ENCODE results near the gene LRP5.

LRP5 gene

GRCh38 chr11:68345776-68346461, 33.5 kb downstream of the LRP5 start:
- DNase-seq, result no peak

- DNase-seq, result no peak
Measured at GRCh38 chr11:68346462-68346790, 34.0 kb downstream of the LRP5 start.

DNA sequence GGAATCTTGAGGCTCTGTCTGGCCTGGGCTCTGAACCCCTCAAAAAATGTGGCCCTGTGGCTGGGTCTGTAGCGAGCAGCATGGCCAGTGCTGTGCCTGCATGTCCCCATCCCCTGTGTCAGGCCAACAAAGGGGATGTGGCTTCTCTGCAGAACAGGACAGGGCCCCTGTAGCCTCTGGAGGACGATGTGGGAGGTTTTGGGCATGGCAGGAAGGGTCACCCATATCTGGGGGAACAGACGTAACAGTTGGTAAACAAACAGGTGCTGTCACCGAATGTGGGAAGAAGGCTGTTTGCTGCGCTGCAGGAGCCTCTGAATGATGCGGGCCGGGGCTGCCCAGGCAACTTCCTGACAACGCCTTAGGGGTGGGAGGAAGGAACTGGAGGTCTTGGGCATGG, 35.0 kb downstream of the LRP5 start:
- no peak for DNase-seq

- DNase-seq, result no peak
Measured at GRCh38 chr11:68347841-68348240, 35.5 kb downstream of the LRP5 start.

DNA sequence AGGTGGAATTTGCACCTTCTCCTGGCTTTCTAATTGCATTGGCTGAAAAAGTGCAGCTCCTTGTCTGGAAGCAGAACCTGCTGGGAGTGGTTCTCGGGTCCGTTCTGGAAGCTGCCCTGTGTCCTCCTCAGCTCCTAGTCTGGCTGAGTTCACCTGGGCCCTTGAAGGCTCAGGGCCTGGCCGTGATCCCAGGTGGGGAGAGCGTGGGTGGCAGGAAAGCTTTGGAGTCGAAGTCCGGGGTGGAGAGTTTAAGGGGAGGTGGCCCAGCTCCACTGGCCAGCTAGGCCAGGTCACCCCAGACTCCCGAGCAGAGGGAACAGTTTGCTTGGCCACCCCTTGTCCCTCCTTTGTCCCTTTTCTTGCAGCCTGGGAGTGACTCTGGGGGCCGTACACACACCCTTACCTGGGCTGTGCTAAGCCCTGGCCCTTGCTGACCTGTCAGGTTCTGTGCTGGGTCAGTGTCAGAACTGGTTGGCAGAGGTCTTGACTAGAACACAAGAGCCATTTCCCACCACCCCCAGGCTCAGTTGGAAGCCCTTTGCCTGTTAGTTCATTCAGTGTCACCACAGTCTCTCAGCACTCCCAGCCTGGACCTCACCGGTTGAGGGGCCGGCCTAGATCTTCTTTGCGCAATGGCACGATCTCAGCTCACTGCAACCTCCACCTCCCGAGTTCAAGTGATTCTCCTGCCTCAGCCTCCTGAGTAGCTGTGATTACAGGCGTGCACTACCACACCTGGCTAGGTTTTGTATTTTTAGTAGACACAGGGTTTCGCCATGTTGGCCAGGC, 37.3 kb downstream of the LRP5 start:
- no peak for DNase-seq

- DNase-seq, result no peak
Measured at GRCh38 chr11:68350759-68351449, 38.5 kb downstream of the LRP5 start.

DNA sequence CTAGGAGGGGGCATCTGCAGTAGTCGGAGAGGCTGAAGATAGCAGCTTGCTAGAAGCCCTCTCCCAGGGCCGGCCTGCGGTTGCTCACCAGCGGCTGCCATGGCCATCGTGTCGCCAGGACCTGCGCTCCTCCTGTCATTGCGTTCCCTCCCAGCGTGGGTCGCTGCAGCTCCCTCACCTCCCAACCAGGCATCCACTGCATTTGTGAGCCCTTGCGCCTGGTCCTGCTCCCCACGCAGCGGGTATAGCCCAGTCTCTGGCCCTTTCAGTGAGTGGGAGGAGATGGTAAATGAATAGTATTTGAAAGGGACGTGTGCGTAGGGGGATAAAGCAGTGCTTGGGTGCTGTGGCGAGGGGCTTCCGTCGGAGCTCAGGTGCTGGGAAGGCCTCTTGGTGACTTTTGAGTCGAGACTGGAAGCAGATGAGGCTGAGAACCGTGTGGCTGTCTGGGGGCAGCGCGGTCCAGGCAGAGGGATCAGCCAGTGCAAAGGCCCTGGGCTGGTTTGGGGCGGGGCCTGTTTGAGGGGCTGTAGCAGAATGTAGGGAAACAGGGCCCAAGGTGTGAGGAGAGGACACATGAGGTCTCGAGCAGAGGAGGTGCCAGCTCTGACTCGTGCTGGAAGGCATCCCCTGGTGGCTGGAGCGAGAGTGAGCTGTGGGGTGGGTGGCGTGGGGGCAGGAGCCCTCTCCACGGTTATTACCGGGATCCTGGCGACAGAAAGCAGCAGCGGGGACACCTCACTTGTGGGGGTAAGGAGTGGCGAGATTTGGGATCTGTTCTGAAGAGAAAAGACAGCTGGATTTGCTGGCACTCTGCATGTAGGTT, 39.3 kb downstream of the LRP5 start:
- no peak for DNase-seq

- DNase-seq, result no peak
Measured at GRCh38 chr11:68352591-68352990, 40.2 kb downstream of the LRP5 start.

GRCh38 chr11:68353118-68353517, 40.7 kb downstream of the LRP5 start:
- no peak for DNase-seq

DNA sequence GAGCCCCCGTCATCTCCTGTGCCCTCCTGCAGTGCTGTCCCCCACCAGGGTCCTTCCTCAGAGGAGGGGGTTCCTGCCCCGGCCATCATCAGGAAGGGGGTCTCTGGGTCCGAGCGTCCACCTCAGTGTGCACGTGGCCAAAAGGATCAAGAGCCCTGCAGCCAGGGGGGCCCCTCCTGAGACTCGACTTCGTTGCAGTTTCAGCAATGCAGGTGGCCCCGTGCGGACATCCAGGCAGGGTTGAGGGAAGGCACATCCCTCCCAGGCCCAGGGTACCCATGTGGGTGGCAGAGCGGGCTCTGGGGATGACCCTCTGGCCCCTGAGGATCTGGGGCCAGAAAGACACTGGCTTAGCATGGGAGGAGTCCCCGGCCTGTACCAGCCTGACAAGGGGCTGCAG, 41.3 kb downstream of the LRP5 start:
- DNase-seq, result no peak

DNA sequence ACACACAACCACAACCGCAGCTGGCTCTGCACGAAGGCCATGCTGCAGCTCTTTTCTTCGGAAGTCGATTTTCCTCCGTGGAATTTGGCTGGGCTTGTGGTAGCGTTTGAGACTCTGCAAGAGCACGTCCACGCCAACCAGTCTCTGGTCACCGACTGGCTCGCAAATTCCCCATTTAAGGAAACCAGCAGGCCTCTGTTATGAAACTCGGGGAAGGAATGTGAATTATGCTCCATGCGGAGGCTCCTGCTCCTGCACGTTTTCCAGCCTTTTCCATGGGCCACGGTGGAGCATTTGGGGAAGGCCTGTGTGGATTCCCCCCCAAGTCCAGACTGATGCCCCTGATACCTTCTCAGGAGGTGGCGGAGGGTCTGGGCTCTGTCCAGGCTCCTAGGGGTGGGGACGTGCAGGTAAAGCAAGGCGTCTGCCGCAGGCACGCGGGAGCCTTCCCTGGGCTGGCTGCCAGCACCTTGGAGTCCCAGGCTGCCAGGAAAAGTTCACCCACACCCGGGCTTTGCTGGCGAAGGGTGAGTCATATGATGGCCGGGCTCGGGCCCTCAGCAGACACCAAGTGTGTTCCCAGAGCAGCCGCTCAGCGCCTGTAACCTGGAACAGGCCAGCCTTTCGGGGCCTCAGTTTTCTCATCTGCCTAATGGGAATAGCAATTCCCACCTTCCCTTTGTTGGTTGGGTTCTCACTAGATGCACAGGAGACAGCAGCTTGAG, 41.9 kb downstream of the LRP5 start:
- DNase-seq, result peak in 10 of 51 donors; percentile 14 to 41 (median 22)

GRCh38 chr11:68355471-68355870, 43.1 kb downstream of the LRP5 start:
- DNase-seq, result no peak

DNA sequence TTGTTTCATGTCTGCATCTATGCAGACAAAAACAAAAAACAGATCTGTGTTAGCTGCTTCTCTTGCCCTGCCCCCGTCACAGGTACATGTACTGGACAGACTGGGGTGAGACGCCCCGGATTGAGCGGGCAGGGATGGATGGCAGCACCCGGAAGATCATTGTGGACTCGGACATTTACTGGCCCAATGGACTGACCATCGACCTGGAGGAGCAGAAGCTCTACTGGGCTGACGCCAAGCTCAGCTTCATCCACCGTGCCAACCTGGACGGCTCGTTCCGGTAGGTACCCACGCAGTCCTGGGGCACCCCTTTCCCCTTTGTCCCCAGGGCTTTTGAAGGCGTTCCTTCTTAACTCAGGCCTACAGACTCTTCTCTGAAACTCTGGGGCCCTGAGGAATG, 45.2 kb downstream of the LRP5 start:
- no peak for DNase-seq

DNA sequence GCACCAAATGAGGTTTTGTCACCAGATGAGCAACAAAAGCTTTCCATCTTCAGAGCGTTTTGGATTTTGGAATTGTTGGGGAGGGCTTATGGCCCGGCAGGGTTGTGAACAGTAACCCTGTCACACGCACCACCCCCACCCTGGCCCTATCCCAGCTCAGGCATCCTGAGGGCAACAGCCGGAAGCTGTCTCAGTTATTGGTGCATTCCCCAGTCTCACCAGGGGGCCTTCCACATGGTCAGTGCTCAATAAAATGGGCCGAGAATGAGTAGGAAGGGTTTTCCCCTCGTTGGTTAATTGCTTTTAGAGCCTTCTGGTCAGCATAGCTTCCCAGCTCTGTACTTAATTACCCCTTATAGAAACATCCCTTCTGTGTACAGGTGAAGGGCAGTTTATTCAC, 46.0 kb downstream of the LRP5 start:
- no peak for DNase-seq

DNA sequence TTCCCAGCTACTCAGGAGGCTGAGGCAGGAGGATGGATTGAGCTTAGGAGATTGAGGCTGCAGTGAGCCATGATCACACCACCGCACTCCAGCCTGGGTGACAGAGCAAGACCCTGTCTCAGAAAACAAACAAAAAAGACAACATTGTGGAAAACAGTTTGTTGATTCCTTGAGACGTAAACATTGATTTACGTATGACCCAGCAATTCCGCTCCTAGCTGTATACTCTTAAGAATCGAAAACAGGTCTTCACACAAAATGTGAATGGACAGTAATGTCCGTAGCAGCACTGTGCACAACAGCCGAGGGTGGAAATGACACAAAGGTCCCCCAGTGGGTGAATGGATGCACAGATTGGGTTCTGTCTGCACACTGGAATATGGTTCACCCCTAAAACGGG, 49.3 kb downstream of the LRP5 start:
- DNase-seq, result no peak

- DNase-seq, result no peak
Measured at GRCh38 chr11:68362801-68363379, 50.5 kb downstream of the LRP5 start.

DNA sequence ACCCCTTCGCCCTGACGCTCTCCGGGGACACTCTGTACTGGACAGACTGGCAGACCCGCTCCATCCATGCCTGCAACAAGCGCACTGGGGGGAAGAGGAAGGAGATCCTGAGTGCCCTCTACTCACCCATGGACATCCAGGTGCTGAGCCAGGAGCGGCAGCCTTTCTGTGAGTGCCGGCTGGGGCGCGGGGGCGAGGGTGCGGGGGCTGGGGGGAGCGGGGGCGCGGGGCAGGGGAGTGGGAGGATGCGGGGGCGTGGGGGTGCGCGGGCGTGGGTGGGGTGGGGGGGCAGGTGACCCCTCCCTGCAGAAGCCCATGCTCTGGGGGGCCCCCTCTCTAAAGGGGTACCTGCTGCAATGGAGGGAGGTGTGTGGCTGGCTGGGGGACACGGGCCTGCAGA, 51.4 kb downstream of the LRP5 start:
- DNase-seq, result no peak

- DNase-seq, result no peak
Measured at GRCh38 chr11:68364581-68364980, 52.2 kb downstream of the LRP5 start.

DNA sequence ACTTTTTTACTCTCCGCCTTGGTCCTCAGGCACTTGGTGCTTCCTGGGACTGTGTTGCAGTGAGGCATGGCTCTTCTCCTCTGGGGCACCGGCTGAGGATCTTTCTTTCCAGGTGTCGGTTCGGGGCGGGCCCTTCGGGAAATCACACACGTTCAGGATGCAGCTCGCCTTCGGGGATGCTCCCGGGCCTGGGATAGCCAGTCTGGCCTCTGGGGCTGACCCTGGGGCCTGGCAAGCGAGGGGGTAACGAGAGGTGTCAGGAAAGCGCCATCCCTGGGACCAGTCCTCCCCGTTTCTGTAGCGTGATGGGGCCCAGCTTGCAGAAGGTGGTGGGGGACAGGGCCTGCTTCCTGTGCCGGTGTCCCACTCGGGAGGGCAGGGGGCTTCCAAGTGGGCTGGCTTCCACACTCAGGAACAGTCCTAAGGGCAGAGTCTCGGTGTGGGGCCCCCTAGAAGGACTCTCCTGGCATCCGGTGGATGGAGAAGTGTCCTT, 53.6 kb downstream of the LRP5 start:
- DNase-seq, result no peak

GRCh38 chr11:68367252-68367651, 54.9 kb downstream of the LRP5 start:
- DNase-seq, result no peak

GRCh38 chr11:68369756-68370155, 57.4 kb downstream of the LRP5 start:
- no peak for DNase-seq

Measured in hypothalamus (tissue), 51 donors.